Stimulated activated CD4-positive, alpha-beta T cell treated with anti-CD3 and anti-CD28 coated beads, Interleukin-1b, Interleukin-23, amount 100 ng/mL, for 4 hours (primary cell): ENCODE data around the gene IFITM2.

Experiments
- DNase-seq, 2 donors: peaks; one replicate each; pipeline ENCODE4 v3.0.0-alpha.2; 2020; ENCODE audit warnings: low read depth in 2 of 2

Gene IFITM2

DNA sequence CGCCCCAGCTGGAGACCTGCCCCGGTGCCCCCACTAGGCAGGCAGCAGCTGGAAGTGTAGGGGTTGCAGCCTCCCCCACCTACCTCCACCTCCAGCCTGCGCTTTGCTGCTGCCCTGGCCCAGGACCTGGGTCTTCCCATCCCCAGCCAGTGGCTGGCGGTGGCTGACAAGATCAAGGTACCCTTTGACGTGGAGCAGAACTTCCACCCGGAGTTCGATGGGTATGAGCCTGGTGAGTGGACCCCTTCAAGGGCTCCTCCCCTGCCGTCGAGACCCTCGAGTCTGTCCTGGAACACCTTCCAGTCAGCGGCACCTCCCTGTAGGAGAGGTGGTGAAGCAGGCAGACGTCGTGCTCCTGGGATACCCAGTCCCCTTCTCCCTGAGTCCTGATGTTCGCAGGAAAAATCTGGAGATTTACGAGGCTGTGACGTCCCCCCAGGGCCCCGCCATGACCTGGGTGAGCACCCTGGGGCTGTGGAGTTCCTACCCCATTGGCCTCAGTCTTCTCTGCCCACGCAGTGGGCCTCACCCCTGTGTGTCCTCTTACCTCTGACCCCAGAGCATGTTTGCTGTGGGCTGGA lies 14.3 kb upstream of the IFITM2 start:
- no peak for DNase-seq

DNA sequence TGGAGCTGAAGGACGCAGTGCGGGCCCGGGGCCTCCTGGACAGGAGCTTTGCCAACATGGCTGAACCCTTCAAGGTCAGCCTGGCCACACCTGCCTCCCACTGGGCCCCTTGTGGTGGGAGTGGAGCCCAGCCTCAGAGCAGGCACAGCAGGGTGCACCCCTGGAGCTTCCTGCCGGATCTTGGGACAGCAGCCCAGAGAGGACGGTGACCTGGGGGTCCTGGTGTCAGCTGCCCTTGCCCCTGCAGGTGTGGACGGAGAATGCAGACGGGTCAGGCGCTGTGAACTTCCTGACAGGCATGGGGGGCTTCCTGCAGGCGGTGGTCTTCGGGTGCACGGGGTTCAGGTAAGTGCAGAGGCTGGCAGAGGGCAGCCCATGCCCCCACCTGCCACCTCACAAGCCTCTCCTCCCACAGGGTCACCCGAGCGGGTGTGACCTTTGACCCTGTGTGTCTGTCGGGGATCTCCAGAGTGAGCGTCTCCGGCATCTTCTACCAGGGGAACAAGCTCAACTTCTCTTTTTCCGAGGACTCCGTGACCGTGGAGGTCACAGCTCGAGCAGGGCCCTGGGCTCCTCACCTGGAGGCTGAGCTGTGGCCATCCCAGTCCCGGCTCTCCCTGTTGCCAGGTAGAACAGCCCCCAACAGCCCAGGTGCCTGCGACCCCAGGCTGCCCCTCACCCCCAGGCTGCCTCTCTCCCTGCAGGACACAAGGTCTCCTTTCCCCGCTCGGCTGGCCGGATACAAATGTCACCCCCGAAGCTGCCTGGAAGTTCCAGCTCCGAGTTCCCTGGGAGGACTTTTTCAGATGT lies 13.6 kb upstream of the IFITM2 start:
- DNase-seq, result no peak

DNA sequence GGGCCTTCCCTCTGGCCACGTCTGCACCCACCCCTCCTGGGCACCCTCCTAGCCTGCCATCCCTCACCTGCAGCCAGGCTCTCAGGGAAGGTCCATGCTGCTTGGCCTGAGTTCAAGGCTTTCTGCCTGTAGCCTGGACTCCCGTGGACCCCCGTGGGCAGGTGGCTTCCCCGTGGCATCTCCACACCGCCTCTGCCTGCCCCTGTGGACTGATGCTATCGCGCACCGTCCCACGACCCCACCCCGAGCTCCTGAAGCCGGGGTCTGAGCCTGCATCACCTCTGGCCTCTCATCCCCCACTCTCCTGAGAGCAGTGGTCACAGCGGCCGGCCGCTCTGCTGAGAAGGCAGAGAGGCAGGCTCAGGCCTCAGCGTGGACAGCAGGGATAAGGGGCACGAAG lies 12.8 kb upstream of the IFITM2 start:
- no peak for DNase-seq

DNA sequence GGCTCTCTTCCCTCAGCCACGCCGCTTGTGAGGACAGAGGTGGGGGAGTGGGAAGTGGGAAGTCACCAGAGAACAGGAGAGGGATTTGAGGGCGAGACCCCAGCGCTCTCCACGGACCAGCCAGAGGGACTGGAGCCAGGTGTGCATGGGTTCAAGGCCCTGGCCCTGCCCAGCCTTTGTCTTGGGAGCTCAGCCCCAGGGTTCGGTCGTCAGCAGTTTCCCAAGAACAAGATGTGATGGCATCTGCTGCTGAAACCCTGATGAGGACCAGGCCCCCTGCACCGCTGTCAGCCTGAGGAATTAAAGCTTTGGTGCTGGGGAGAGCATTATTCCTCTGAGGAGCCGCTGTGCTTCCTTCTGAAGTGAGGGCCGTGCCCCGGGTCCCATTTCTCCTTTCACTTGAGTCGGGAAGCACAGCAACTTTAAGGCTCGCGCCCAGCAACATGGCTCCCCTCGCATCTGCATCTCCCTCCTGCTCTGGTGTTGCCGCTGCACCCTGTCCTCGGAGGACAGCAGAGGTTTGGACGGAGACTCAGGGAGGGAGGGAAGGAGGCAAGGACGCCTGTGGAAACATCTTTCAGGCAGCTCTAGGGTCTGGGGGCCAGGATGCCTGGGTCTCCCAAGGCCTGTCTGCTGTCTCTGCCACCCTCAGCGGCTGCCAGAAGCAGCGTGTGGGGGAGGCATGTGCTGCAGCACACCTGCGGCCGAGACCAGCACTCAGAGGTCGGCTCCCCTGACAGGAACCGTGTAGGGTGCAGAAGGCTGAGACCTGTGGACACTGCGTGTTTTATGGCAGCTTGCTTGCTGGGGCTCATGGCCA lies 12.1 kb upstream of the IFITM2 start:
- no peak for DNase-seq

DNA sequence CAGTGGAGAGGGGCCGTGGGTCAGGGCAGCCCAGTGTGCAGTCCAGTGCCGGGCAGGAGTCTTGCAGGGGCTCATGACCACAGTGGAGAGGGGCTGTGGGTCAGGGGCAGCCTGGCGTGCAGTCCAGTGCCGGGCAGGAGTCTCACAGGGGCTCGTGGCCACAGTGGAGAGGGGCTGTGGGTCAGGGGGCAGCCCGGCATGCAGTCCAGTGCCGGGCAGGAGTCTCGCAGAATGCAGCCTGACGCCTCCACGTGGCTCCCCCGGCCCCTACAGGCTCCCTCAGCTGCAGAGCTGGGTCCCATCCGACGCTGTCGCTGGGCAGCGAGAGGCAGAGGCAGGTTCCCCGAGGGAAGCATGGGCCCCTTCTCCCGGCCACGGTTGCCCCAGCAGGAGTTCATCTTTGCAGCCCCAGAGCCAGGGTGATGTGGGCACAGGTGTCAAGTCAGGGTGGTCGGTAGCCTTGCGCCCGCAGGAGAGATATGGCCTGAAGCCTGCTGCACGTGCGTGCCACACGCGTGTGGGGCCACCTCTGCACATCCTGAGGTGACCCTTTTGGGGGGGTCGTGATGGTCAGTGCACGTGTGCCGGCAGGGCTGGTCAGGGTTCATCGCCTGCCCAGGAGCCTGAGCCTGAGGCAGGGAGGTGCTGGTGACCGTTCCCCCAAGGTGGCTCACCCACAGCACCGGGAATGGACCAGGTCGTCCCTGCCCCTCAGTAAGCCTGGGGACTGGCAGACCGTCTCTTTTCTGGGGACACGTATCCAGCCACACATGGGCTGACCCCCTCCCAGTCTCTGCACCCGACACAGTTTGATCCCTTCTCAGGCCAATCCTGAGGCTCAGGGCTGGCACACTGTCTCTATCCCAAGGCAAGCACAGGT lies 11.2 kb upstream of the IFITM2 start:
- no peak for DNase-seq

DNA sequence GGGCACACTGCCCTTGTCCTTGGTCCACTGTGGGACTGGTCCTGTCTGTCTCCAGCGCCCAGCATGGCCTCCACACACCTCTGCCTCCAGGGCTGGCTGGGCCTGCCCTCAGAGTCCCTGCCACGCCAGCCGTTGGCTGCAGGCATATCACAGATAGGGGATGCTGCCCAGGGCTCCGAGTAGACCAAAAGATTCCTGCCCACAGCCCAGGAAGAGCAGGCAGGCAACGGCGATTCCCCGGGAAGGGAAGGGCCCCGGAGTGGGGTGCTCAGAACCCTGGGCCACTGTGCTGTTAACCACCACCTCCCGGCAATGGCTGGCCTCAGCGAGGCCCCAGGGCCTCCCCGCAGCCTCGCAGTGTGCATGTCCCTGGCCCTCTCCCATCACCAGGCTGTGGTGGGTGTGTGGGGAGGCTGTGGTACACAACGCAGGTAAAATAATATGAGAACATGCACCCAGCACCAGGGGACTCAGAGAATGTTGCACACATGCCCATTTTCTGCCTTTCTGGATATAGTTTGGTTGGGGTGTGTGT lies 10.5 kb upstream of the IFITM2 start:
- DNase-seq, result no peak

DNA sequence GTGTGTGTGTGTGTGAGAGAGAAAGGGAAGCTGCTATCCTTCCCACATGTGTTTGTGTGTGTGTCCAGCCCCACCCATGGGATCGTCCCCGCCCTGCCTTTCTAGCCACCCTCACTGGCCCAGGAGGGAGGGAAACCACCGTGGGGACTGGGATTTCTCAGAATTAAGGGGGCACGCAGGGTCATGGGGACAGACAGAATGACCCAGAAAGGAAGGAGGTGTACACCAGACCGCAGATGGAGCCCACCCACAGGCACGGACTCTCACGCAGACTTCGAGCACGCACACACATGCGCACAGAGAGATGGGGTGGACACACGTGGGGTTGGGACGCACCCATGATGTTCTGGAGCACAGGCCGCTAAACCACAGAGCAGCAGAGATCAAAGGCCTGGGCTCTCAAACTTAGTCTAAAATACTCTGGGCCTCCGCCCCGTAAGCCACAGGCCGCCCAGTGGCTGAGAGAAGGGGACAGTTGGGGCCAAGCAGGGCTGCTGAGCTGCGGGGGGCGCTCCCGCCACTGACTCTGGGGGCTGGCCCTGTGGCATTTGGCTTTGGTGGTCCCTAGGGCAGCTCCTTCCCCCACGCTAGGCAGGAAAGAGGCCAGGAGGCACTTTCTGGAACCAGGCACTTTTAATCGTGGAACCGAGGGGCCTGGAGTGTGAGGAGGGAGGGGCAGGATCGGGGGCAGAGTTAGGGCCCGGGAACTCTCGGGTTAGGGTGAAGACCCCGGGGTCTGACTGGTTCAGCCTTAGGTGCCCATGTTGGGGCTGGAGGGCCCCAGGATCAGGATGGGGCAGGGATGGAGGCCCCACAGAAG lies 9.8 kb upstream of the IFITM2 start:
- DNase-seq, result no peak

DNA sequence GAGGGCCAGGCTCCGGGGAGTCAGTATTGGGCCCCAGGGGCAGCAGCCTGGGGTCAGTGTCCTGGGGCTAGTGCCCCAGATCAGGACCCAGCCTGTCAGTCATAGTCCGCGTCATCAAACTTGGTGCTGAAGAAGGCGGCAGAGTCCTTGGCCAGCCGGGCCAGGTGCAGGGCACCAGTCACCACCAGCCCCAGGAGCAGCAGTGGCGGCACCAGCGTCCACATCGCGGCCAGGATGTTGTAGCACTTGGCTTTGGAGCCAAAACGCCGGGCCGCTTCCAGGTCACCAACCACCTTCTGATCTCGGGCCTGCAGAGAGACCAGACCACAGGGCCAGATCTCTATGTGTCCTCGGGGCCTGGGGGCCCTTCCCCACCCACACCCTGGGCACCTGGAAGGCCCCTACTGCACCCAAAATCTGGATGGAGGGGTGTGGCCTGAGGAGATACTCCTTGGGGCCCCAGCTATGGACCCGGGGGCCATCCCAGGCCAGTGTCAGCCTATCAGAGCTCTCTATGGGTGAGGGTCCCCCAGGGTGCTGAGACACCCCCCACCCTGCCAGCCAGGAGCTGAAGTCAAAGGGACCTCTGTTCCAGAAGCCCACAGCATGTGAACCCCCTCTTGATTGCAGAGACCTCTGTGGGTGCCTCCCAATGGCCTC lies 9.1 kb upstream of the IFITM2 start:
- DNase-seq, result no peak

DNA sequence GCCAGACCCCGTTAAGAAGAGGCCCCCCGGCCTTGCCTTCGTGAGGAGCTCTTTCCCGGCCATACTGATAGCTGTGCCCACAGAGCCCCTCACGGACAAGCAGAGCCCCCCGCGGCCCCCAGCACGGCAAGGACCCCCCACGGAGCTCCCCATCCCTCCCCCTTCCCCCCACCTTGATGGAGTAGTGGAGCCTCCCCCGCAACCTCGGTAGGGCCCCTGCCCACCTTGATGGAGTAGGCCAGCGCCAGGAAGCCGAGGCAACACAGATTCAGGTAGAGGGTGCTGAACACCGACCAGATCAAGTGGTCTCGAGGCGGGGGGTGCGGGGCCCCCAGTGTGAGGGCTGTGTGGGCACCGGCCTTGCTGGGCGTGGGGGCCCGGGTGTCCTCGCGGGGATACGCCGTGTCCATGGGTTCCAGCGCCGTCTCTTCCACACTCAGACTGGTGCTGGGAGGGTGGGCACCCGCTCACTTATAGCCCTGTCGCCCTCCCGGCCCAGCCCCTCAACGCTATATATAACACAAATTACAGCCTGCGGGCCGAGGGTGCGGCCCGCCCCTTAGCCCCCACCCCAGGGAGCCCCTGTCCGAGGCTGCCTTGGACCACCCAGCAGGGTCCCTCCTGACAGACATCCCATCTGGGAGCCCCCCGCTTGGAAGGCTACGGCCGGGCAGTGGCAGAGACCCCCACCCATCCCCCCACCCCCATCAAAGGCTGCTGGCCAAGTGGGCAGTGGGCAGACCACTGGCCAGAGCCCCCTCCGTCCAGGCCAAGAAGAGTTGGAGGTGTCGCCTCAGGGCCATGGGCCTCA lies 8.3 kb upstream of the IFITM2 start, which contains the start of gene IFITM5:
Gene IFITM5, minus strand, starts transcription at position 446 of the 811 bp plus-strand sequence. Its CDS starts 36 bp downstream, at position 410.
- DNase-seq, result no peak

DNA sequence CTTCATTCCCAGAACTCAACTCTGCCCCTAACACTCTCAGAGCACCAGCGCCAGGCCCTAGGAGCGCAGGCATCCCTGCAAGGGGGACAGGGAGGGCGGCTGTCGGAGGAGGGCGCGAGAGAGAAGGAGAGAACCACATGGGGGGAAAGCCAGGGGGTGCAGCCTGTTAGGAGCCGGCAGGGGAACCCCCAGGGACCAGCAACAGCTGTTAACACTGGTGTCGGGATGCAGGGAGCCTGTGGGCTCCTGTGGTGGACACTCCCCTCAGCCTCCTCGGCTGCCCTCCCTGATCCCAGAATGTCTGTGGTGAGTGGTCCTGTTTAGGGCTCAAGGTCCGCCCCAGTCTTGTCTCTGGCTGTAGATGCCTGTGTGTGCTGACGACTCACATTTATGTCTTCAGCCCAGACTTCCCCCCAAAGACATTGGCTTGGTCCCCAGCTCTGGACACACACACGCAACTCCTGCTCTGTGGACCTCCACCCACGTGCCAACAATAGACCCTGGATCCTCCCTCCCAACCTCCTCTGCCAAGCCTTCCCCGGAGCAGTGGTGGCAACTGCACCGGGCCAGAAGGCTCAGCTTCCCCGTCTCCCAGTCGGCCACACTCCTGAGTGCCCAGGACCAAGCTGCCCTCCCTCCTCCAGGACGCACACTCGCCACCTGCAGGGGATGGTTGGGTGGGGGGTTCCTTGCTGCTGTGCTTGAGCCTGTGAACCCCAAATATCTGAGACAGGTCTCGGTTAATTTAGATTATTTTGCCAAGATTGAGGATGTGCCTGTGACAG lies 7.5 kb upstream of the IFITM2 start:
- no peak for DNase-seq

DNA sequence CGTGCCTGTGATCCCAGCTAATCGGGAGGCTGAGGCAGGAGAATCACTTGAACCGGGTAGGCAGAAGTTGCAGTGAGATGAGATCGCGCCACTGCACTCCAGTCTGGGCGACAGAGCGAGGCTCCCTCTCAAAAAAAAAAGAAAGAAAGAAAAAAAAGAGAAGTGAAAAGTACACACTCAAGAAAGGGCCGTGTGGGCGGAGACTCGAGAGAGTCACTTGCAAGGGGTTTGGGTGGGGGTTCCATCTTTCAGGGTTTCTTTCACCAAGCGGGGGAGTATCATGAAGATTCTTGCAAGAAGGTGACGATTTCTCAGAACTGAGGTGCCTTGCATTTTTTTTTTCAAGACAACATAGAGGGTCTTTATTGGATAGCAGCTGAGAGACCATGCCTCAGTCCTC lies 4.3 kb upstream of the IFITM2 start:
- no peak for DNase-seq

DNA sequence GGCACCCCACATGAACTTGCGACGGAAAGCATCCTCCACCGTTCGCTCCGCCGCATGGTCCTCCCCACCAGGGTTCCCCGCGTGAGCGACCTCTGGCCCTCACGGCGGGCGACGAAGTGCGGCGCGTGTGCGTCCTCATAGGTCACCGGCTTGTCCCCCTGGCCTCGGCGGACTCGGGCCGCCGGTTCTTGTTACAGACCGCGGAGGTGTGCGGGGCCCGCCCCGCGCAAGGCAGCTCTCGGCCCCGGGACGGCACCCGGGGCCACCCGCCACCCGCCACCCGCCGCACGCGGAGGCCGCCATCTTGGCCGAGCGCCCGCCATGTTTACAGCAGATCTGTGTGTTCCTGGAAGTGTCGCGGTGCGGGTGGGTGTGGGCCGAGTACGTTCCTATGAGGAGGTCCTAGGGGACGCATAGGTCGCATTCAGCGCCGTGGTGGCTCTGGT lies 3.5 kb upstream of the IFITM2 start:
- DNase-seq, result no peak

DNA sequence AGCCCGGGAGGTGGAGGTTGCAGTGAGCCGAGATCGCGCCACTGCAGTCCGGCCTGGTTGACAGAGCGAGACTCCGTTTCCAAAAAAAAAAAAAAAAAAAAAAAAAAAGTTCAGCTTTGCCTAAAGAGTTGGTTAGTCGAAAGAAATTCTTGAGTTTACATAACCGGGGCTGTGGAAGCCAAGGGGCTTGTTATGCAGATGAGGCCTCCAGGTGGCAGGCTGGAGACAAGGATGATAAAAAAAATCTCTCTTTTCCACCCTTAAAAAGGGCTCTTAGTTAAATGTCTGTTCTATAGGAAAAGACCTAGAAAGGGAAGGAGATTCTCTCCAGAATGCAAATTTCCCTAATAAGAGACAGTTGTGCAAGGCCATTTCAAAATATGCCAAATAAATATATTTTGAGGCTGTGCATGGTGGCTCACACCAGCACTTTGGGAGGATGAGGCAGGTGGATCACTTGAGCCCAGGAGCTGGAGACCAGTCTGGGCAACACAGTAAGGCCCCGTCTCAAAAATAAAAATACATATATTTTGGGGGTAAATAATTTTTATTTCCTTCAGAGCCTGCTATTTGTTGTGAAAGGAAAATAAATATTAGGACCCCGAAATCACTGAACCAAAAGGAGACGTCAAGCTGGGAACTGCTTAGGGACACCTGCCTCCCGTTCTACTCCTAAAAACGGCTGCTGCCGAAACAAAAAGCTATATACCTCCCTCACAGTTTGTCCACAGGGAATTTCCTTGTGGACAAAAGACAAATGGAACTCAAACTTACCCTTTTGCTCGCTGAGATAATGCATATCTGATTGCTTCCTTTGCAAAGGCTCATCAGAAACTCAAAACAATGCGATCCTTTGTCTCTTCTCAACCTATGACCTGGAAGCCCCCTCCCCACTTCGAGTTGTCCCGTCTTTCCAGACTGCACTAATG lies 2.4 kb upstream of the IFITM2 start:
- DNase-seq, result no peak

DNA sequence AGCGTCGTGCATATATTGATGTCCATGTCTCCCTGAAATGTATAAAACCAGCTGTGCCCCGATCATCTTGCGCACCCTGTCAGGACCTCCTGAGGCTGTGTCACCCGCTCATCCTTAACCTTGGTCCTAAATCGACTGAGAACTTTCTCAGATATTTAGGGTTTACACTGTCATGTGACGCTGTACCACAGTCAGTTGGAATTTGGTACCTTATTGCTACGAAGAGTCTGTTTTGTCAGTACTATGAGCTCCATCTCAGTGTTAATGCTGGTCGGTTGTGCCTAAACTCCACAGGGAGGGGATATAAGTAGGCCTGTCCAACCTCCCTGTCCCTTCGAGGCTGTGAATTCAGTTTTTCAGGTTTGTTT lies 1.8 kb upstream of the IFITM2 start:
- no peak for DNase-seq

DNA sequence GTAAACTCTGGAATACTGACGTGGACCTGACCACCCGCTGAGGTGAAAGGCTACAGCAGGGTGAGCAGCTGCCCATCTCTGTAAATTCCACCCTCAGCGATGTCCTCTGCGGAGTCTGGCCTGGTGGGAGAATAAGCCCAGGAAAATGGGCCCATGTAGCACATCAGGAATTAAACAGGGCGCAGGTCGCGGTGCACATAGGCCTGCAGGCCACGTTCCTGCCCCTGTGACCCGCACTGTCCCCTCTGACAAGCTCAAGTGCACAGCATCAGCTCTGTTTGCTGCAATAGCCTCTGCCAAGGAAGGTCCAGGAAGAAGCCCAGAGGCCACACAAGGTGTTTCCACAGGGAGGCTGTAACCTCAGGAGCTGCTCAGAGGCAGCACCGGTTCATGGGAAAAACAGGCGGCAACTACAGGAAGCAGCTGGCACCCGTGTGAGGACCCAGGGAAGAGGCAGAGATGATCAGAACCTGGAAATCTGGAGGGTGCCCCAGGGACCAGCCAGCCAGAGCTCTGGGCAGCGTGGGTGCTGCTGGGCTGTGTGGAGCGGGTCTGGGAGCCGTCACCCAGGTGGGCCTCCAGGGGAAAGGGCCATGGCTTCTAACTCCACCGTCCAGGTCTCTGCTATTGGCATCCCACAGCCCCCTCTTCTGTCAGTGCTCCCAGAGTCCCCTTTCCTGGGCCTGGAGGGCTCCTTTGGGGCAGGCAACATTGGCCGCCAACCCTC lies 808 bp upstream of the IFITM2 start:
- no peak for DNase-seq
